ENCODE results near the gene NLRP5. TPM values are rescaled to one million over a fixed set of nuclear protein-coding genes. Genes with fewer than 3 reads are reported as not detected.

Gene NLRP5
- polyA plus RNA-seq, 3 donors = not detected

Other genes starting within 250 kb of the NLRP5 start
- gene NLRP9, start 248.4 kb upstream of the NLRP5 start, polyA plus RNA-seq (ENCODE audit: insufficient read length in 3 of 3) = under 1 TPM in 1 of 3 donors, not detected in 2; 0.05 TPM
- under 1 TPM in 2 of 3 donors, not detected in 1; 0.09 to 0.22 TPM for gene RFPL4A, start 227.7 kb upstream of the NLRP5 start, polyA plus RNA-seq (ENCODE audit: insufficient read length in 3 of 3)
- gene RFPL4AL1, start 217.7 kb upstream of the NLRP5 start, polyA plus RNA-seq (ENCODE audit: insufficient read length in 3 of 3) = not detected
- under 1 TPM; 0.06 to 0.27 (median 0.23) TPM for gene NLRP11, start 154.8 kb upstream of the NLRP5 start, polyA plus RNA-seq (ENCODE audit: insufficient read length in 3 of 3)
- gene NLRP4, start 150.2 kb upstream of the NLRP5 start, polyA plus RNA-seq (ENCODE audit: insufficient read length in 3 of 3) = not detected
- not detected for gene NLRP13, start 54.4 kb upstream of the NLRP5 start, polyA plus RNA-seq (ENCODE audit: insufficient read length in 3 of 3)
- not detected for gene NLRP8, start 38.9 kb upstream of the NLRP5 start, polyA plus RNA-seq (ENCODE audit: insufficient read length in 3 of 3)
- gene ZNF787, start 134.5 kb downstream of the NLRP5 start, polyA plus RNA-seq (ENCODE audit: insufficient read length in 3 of 3) = 10 to 100 TPM; 18.1 to 26.2 (median 22.7) TPM
- gene ZNF444, start 154.5 kb downstream of the NLRP5 start, polyA plus RNA-seq (ENCODE audit: insufficient read length in 3 of 3) = 10 to 100 TPM; 39.9 to 48.7 (median 41.2) TPM
- under 1 TPM in 1 of 3 donors, not detected in 2; 0.47 TPM for gene GALP, start 189.2 kb downstream of the NLRP5 start, polyA plus RNA-seq (ENCODE audit: insufficient read length in 3 of 3)
- under 1 TPM in 2 of 3 donors, not detected in 1; 0.13 to 0.14 TPM for gene ZSCAN5B, start 211.0 kb downstream of the NLRP5 start, polyA plus RNA-seq (ENCODE audit: insufficient read length in 3 of 3)
- gene ZSCAN5C, start 215.5 kb downstream of the NLRP5 start, polyA plus RNA-seq (ENCODE audit: insufficient read length in 3 of 3) = not detected

Data from renal pelvis (tissue), 3 donors.